AG04450 (cell line): Measurements from ENCODE around the gene KRT78. TPM values are rescaled to one million over a fixed set of nuclear protein-coding genes. Genes with fewer than 3 reads are reported as not detected.
A peak's percentile ranks its signal among the peaks of the same experiment; 100 is the strongest.

Experiments used
- CTCF ChIA-PET: fragments of 300-600, 350-600 bp; formaldehyde crosslinking; extraction: SDS; loops from one replicate; lab custom pipeline; 2022; ENCODE audit warnings: antibody characterized with exemption, inconsistent platforms; lab: Charles Lee
- POLR2A ChIA-PET: fragments of 350-600 bp; formaldehyde crosslinking; extraction: SDS; loops from one replicate; lab custom pipeline; 2021; ENCODE audit warnings: antibody characterized with exemption, inconsistent platforms; lab: Yijun Ruan, JAX
- DNase-seq: peaks from one replicate; pipeline ENCODE4 v3.0.0-alpha.2; 2011; ENCODE audit warnings: low read depth, low spot score
- H3K27ac ChIP-seq: one replicate; pipeline ENCODE4 v1.5.1; 2012; ENCODE audit warnings: low read depth, low read length, control low read depth
- H3K27me3 ChIP-seq: one replicate; pipeline ENCODE4 v1.6.0; 2012; ENCODE audit warnings: low read length; ENCODE audit not compliant: control insufficient read depth, insufficient read depth
- H3K4me3 ChIP-seq: 2 replicates; pipeline ENCODE4 v1.5.1; 2011; ENCODE audit warnings: mild to moderate bottlenecking, low read depth, low read length, control low read depth
- H3K9me3 ChIP-seq: 2 replicates; pipeline ENCODE4 v1.5.1; 2012; ENCODE audit warnings: low read length; ENCODE audit not compliant: control insufficient read depth, insufficient read depth
- CTCF ChIP-seq: IDR thresholded peaks from 2 replicates; pipeline ENCODE4 v1.5.1; 2011; ENCODE audit warnings: low read depth, low read length, control low read depth, inconsistent platforms
- polyA plus RNA-seq: library from polyadenylated mRNA; depleted of rRNA; stranded (reverse); fragments of >200 nt; gene quantifications from 2 replicates; pipeline ENCODE4 v1.2.3, GENCODE V29; 2011

KRT78 gene
- polyA plus RNA-seq, 1 experiment = not detected

GRCh38 chr12:52836491-52837412 is 12.0 kb downstream of the KRT78 start:
- Histone ChIP-seq H3K27ac (peak overlapping the region; percentile 21), H3K9me3 (no peaks in the 10 kb centered on the region), H3K4me3 (no peak overlapping the region), H3K27me3 (no peaks in the 10 kb centered on the region)
- ChIA-PET CTCF (no interaction called here), POLR2A (interaction anchor here (0.5 kb wide), 1 partner anchor 101 kb away, joined by 5 read pairs; no protein-coding TSS in a partner anchor)
- DNase-seq = no peak
- TF ChIP-seq CTCF = no peak

GRCh38 chr12:52836042-52836466 is 12.7 kb downstream of the KRT78 start:
- DNase-seq = no peak
- TF ChIP-seq CTCF = no peak
- no peaks in the 10 kb centered on the region for H3K27me3 ChIP-seq
- no peaks in the 10 kb centered on the region for H3K9me3 ChIP-seq
- ChIA-PET CTCF (no interaction called here), POLR2A (no interaction called here)
- H3K4me3 ChIP-seq = no peak overlapping the region
- peak overlapping the region; percentile 21 for H3K27ac ChIP-seq

GRCh38 chr12:52835271-52836041 is 13.3 kb downstream of the KRT78 start:
- Histone ChIP-seq H3K4me3 (no peak overlapping the region), H3K27ac (no peak overlapping the region), H3K27me3 (no peaks in the 10 kb centered on the region), H3K9me3 (no peaks in the 10 kb centered on the region)
- ChIA-PET POLR2A (interaction anchor here (0.6 kb wide), 1 partner anchor 1356 kb away, joined by 3 read pairs; no protein-coding TSS in a partner anchor), CTCF (no interaction called here)
- TF ChIP-seq CTCF = no peak
- DNase-seq = no peak

- ChIA-PET CTCF (no interaction called here), POLR2A (no interaction called here)
- Histone ChIP-seq H3K27me3 (no peaks in the 10 kb centered on the region), H3K27ac (no peak overlapping the region), H3K9me3 (no peaks in the 10 kb centered on the region), H3K4me3 (no peak overlapping the region)
- no peak for TF ChIP-seq CTCF
- no peak for DNase-seq
Observed at GRCh38 chr12:52834727-52835001, 14.1 kb downstream of the KRT78 start.
